Effector memory CD8-positive, alpha-beta T cell (primary cell): ENCODE measurements around the gene KLF18.

Experiments
- ATAC-seq: fragments of 150-1000 bp; cut with Tn5 transposase; replicated peaks from 2 replicates; pipeline ENCODE4 v1.10.0; 2021; ENCODE audit warnings: mild to moderate bottlenecking, moderate library complexity
- DNase-seq, 3 experiments: peaks; one replicate each; pipeline ENCODE4 v3.0.0; 2021
- H3K27ac Mint-ChIP-seq, 2 donors: one replicate each; pipeline ENCODE4 v1.8.0; 2022; ENCODE audit warnings: mild to moderate bottlenecking in 2 of 2, mixed read lengths in 2 of 2, moderate library complexity in 2 of 2
- H3K27me3 Mint-ChIP-seq, 2 donors: one replicate each; pipeline ENCODE4 v1.8.0; 2022; ENCODE audit warnings: mixed read lengths in 2 of 2
- H3K36me3 Mint-ChIP-seq: one replicate; pipeline ENCODE4 v1.8.0; 2022; ENCODE audit warnings: mild to moderate bottlenecking, moderate library complexity, mixed read lengths; ENCODE audit not compliant: insufficient read depth
- H3K4me1 Mint-ChIP-seq, 2 donors: one replicate each; pipeline ENCODE4 v1.8.0; 2022; ENCODE audit warnings: low read depth in 2 of 2, mixed read lengths in 2 of 2
- H3K4me3 Mint-ChIP-seq, 2 donors: one replicate each; pipeline ENCODE4 v1.8.0; 2022; ENCODE audit warnings: mild to moderate bottlenecking in 2 of 2, mixed read lengths in 2 of 2, moderate library complexity in 2 of 2
- H3K9me3 Mint-ChIP-seq, 2 donors: one replicate each; pipeline ENCODE4 v1.8.0; 2022; ENCODE audit warnings: mixed read lengths in 2 of 2
- total RNA-seq, 9 experiments: gene quantifications; one replicate each; lab custom pipeline; 2026; lab: John Stamatoyannopoulos, UW

Gene KLF18
- total RNA-seq = 0 reads per million in 9 experiments

DNA sequence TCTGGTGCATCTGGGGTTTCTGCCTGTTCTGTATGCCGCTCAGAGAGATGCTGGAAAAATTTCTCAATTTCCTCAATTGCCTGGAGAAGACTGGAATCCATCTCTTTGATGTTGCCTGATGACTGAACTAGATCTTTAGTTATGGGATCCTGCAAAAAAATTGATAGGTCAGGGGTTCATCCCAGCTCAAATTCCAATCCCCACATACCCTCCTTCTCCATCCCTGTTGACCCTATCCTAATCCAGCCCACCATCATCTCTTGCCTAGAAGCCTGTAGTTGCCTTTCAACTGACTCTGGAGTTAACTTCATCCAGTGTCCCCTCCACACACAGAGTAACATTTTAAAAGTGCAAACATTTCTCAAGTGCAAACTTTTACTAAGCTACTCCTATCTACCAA lies at the start of gene KLF18:
KLF18 (minus strand) TSS at position 101 of the 400 bp plus-strand sequence; CDS start at position 101, 0 bp downstream.
- Mint-ChIP-seq H3K36me3 (no peaks in the 10 kb centered on the region), H3K4me3 (no peak within 1 kb of the TSS), H3K27me3 (peaks cover 28 to 49% of the 10 kb centered on the region in 2 donors), H3K9me3 (peaks cover 9 to 11% of the 10 kb centered on the region in 2 donors), H3K4me1 (no peaks in the 10 kb centered on the region), H3K27ac (no peak within 1 kb of the TSS)
- DNase-seq = no peak
- ATAC-seq = no peak

DNA sequence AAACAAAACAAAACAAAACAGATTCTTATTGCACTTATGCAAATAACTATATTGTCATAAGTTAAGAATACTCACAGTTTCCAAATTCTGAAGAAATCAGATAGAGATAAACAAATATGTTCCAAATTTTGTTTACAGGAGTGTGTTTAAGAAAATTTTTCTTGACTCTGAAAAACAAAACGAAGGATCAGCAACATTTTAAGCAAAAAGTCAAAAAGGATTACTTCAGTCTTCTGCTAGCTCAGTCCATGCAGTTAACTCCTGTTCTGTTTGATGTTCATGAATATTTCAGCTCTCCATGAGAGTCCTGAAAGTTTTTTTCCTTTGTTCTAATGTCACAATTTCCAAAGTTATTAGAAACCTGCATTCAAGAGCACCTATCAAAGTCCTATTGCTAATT lies 33.2 kb upstream of the KLF18 start:
- no peak overlapping the region for H3K4me3 Mint-ChIP-seq
- H3K27me3 Mint-ChIP-seq = peaks cover 30 to 33% of the 10 kb centered on the region in 2 donors
- no peaks in the 10 kb centered on the region for H3K36me3 Mint-ChIP-seq
- no peaks in the 10 kb centered on the region for H3K4me1 Mint-ChIP-seq
- H3K27ac Mint-ChIP-seq = no peak overlapping the region
- ATAC-seq (no peak), DNase-seq (no peak)
- H3K9me3 Mint-ChIP-seq = no peaks in the 10 kb centered on the region

DNA sequence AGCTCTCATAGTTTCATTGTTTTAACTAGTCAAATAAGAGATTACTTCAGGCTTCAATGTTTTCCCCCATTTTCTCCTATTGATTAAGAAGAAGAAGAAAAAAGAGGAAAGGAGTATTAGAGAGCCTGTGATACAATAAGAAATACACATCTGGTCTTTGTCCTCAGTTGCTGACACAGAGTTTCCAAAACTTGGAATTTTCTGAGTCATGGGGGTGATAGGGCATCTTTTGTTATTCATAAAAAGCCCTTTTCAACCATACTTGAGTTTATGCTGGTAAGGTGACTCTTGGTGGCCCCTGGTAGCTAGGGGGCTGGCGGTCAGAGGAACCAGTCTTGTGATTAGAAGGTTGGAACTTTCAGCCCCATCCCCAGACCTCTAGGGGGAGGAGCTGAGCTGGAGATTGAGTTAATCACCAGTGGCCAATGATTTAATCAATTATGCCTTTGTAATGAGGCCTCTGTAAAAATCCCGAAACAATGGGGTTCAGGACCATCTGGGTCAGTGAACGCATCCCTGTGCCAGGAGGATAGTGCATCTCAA lies 28.9 kb upstream of the KLF18 start:
- H3K9me3 Mint-ChIP-seq = peaks cover 0 to 13% of the 10 kb centered on the region in 2 donors
- H3K36me3 Mint-ChIP-seq = no peaks in the 10 kb centered on the region
- no peak overlapping the region for H3K4me3 Mint-ChIP-seq
- DNase-seq (no peak), ATAC-seq (no peak)
- H3K4me1 Mint-ChIP-seq = peaks cover 5 to 6% of the 10 kb centered on the region in 2 donors
- H3K27ac Mint-ChIP-seq = no peak overlapping the region
- H3K27me3 Mint-ChIP-seq = peaks cover 41 to 70% of the 10 kb centered on the region in 2 donors

DNA sequence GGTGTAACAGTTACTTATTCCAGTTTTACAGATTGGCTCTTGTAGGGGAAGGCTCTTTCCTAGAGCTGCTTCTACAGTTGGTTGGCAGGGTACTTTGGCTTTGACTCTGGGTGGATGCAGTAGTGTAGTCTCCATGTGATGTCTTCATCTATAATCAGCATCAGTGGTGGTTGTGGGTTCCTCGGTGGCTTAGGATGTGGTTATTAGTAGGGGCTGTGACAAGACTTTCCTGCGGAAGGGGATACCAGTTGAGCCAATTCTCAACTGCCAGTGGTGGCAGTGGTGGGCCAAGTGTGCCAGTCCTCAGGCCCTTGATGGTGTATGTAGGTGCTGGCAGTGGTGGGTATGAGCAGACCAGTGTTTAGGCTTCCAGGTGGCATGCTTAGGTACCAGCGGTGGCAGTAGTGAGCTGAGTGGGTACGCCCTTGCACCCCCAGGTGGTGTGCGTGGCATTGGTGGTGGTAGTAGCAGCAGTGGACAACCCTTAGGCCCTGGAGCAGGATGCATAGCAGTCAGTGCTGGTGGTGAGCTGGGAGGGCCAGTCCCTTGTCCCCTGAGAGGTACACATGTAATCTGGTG lies 27.2 kb upstream of the KLF18 start:
- H3K36me3 Mint-ChIP-seq = no peaks in the 10 kb centered on the region
- no peak overlapping the region for H3K27ac Mint-ChIP-seq
- H3K27me3 Mint-ChIP-seq = peaks cover 35 to 76% of the 10 kb centered on the region in 2 donors
- ATAC-seq (no peak), DNase-seq (no peak)
- H3K4me3 Mint-ChIP-seq = no peak overlapping the region
- peaks cover 5 to 6% of the 10 kb centered on the region in 2 donors for H3K4me1 Mint-ChIP-seq
- H3K9me3 Mint-ChIP-seq = peaks cover 0 to 13% of the 10 kb centered on the region in 2 donors

DNA sequence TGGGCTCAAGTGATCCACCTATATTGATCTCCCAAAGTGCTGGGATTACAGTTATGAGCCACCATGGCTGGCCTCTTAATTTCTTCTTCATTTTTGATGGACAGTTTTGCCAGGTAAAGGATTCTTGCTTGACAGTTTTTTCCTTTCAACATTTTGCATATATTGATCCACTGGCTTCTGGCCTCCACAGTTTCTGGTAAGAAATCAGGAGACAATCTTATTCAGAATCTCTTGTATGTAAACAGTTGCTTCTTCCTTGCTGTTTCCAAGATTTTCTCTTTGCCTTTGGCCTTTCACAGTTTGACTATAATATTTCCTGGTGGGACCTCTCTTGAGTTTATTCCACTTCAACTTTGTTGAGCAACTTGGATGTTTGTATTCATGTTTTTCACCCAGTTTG lies 20.1 kb upstream of the KLF18 start:
- H3K27ac Mint-ChIP-seq = no peak overlapping the region
- H3K4me1 Mint-ChIP-seq = no peaks in the 10 kb centered on the region
- ATAC-seq = no peak
- no peaks in the 10 kb centered on the region for H3K9me3 Mint-ChIP-seq
- no peak for DNase-seq
- no peak overlapping the region for H3K4me3 Mint-ChIP-seq
- peaks cover 0 to 17% of the 10 kb centered on the region in 2 donors for H3K27me3 Mint-ChIP-seq
- no peaks in the 10 kb centered on the region for H3K36me3 Mint-ChIP-seq

DNA sequence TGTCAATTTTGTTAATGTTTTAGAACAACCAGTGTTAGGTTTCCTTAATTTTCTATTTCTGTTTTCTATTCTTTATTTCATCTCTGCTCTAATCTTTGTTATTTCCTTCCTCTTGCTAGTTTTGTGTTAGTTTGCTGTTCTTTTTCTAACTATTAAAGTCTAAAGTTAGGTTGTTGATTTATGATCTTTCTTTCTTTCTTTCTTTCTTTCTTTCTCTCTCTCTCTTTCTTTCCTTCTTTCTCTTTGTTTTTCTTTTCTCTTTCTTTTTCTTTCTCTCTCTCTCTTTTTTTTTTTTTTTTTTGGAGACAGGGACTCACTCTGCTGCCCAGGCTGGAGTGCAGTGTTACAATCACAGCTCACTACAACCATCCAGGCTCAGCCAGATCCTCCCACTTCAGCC lies 17.4 kb upstream of the KLF18 start:
- Mint-ChIP-seq H3K9me3 (no peaks in the 10 kb centered on the region), H3K4me1 (no peaks in the 10 kb centered on the region), H3K27ac (no peak overlapping the region), H3K4me3 (no peak overlapping the region), H3K36me3 (no peaks in the 10 kb centered on the region), H3K27me3 (peaks cover 0 to 3% of the 10 kb centered on the region in 2 donors)
- ATAC-seq = no peak
- DNase-seq = no peak

DNA sequence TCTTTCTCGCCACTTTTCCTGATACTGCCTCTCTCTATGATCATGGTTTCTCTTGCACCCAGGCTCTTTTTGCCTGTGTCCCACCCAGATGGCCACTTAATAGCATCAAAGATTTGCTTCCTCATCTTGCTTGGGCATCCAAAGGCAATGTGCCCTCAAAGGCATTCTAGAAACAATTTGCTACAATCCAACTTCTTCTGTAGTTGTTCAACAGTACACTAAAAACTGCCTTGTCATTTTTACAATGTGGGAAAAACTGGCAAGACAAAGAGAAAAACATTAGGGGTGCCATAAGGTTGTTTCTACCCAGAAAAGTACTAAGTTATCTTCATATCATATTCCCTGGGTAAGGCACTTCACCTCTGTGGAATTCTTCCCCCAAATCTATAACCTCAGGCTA lies 16.5 kb upstream of the KLF18 start:
- no peak for DNase-seq
- no peak for ATAC-seq

DNA sequence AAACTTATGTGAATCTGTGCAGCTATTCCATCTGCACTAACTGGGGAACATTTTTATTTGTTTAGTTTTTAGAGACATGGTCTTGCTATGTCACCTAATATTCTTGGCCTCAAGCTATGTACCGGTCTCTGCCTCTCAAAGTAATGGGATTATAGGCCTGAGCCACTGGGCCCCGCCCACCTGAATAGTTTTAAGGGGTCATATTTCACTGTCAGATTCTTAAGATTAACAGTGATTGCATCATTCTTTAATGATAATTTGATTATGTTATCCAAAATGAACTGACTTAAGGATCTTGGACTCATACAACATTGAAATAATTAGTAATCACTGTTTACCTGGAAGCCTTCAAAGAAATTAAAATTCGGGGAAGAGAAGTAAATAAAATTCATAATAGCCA lies 12.6 kb upstream of the KLF18 start:
- ATAC-seq (no peak), DNase-seq (no peak)
- H3K4me1 Mint-ChIP-seq = no peaks in the 10 kb centered on the region
- peaks cover 36 to 37% of the 10 kb centered on the region in 2 donors for H3K27me3 Mint-ChIP-seq
- H3K36me3 Mint-ChIP-seq = no peaks in the 10 kb centered on the region
- no peak overlapping the region for H3K27ac Mint-ChIP-seq
- no peaks in the 10 kb centered on the region for H3K9me3 Mint-ChIP-seq
- H3K4me3 Mint-ChIP-seq = no peak overlapping the region

More for the DNA sequence above, 16.5 kb upstream of the KLF18 start:
- H3K9me3 Mint-ChIP-seq = no peaks in the 10 kb centered on the region
- no peak overlapping the region for H3K4me3 Mint-ChIP-seq
- peaks cover 8 to 13% of the 10 kb centered on the region in 2 donors for H3K27me3 Mint-ChIP-seq
- H3K27ac Mint-ChIP-seq = no peak overlapping the region
- no peaks in the 10 kb centered on the region for H3K4me1 Mint-ChIP-seq
- no peaks in the 10 kb centered on the region for H3K36me3 Mint-ChIP-seq

DNA sequence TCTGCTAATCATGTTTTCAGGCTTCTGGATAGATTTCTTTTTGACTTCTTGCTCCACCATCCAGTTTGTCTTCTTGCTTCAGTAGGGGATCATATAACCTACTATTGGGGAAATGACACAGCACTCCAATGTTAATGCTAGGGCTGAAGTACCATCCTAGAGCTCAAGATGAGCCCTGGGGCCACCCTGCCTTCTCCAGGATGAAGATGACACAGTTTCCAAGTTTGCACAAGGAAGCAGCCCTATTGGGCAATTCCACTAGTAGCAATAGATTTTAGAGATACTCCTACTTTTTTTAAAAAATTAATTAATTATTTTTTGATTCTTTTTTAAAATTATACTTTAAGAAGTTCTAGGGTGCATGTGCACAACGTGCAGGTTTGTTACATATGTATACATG lies 11.3 kb upstream of the KLF18 start:
- H3K4me3 Mint-ChIP-seq = no peak overlapping the region
- no peaks in the 10 kb centered on the region for H3K4me1 Mint-ChIP-seq
- H3K27ac Mint-ChIP-seq = no peak overlapping the region
- peaks cover 3% of the 10 kb centered on the region for H3K36me3 Mint-ChIP-seq
- H3K27me3 Mint-ChIP-seq = peaks cover 38 to 45% of the 10 kb centered on the region in 2 donors
- DNase-seq (no peak), ATAC-seq (no peak)
- no peaks in the 10 kb centered on the region for H3K9me3 Mint-ChIP-seq

DNA sequence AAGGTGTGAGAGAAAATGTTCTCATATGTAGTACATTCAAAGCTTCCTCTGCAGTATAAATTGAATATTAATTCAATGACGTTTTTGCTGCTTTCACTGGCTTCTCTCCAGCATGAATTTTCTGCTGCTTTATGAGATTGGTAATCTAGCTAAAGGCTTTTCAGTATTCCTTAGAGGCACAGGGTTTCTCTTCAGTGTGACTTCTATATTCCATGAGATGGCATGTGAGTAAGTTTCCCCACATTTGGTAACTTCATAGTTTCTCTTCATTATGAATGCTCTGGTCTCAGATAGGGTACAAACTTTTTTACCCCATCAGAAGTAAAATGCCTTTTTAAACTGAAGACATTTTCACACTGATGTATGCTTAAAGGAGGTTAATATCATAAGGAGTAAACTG lies 10.4 kb upstream of the KLF18 start:
- peaks cover 3% of the 10 kb centered on the region for H3K36me3 Mint-ChIP-seq
- no peaks in the 10 kb centered on the region for H3K9me3 Mint-ChIP-seq
- no peak overlapping the region for H3K27ac Mint-ChIP-seq
- DNase-seq (no peak), ATAC-seq (no peak)
- no peak overlapping the region for H3K4me3 Mint-ChIP-seq
- H3K27me3 Mint-ChIP-seq = peaks cover 40 to 45% of the 10 kb centered on the region in 2 donors
- H3K4me1 Mint-ChIP-seq = no peaks in the 10 kb centered on the region

DNA sequence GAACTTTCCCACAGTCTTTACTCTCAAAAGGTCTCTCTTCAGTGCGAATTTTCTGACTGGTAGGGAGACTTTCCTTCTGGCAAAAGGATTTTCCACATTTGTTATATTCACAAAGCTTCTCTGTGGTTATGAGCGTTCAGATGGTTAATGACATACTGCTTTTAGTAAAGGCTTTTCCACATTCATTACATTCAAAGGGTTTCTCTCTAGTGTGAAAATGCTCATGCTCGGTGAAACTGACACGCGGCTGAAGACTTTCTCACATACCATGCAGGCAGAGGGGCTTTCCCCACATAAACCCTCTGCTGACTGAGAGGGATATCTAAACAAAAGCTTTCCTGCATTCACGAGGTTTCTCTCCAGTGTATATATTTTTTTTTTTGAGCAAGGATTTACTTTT lies 9.9 kb upstream of the KLF18 start:
- ATAC-seq = no peak
- Mint-ChIP-seq H3K27me3 (peaks cover 40 to 45% of the 10 kb centered on the region in 2 donors), H3K9me3 (no peaks in the 10 kb centered on the region), H3K4me3 (no peak overlapping the region), H3K4me1 (no peaks in the 10 kb centered on the region), H3K36me3 (peaks cover 3% of the 10 kb centered on the region), H3K27ac (no peak overlapping the region)
- no peak for DNase-seq

DNA sequence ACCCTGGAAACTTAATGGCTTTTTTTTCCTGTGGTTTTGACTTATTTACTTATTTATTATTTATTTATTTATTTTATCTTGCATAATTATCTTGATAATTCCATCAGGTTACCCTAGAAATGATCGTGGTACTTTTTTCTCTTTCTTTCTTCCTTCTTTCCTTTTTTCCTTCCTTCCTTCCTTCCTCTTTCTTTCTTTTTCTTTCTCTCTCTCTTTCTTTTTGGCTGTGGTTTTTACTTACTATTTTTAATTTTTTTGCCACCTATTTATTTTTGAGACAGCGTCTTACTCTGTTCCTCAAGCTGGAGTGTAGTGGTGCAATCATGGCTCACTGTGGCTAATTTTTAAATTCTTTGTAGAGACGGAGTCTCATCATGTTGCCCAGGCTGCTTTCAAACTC lies 6.2 kb upstream of the KLF18 start:
- H3K36me3 Mint-ChIP-seq = peaks cover 3% of the 10 kb centered on the region
- peaks cover 29 to 33% of the 10 kb centered on the region in 2 donors for H3K27me3 Mint-ChIP-seq
- no peak overlapping the region for H3K27ac Mint-ChIP-seq
- H3K4me3 Mint-ChIP-seq = no peak overlapping the region
- ATAC-seq = no peak
- DNase-seq = no peak
- H3K9me3 Mint-ChIP-seq = peaks cover 9 to 11% of the 10 kb centered on the region in 2 donors
- H3K4me1 Mint-ChIP-seq = no peaks in the 10 kb centered on the region

DNA sequence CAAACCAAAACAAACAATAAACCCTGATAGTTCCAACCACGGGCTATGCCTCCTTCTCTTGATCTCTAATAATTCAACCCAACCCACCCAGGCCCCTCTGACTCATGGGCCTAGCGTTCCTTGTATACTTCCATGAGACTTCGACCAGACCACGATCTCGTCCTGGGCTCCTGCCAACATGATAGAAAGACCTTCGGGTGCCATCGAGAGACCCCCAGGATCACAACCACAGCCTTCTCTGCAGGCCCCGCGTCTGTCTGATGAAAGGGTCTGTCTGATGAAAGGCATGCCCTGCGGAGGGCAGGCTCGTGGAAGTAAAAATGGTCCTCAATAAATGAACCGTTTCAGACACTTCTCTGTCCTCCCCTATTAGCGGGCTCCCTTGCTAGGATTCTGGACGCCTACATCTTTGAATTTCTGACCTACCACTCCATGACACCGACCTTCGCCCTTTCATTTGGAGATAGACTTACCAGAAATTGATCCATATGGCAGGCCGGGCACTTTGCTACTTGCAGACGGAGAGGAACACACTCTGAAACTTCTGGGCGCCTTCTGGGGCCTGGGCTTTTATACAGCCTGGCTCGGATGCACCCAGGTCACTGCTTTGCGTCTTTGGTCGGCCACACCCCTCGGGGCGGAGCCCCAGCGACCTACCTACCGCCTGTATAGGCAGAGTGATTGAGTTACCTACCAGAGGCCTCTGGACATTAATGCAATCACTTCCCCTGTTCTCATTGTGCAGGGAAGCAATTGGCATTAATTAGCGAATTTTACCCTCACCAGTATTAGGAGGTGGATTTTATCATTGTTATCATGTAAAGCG lies 5.3 kb upstream of the KLF18 start:
- no peak overlapping the region for H3K4me3 Mint-ChIP-seq
- ATAC-seq (no peak), DNase-seq (no peak)
- peaks cover 27 to 31% of the 10 kb centered on the region in 2 donors for H3K27me3 Mint-ChIP-seq
- H3K36me3 Mint-ChIP-seq = peaks cover 3% of the 10 kb centered on the region
- H3K27ac Mint-ChIP-seq = no peak overlapping the region
- H3K4me1 Mint-ChIP-seq = no peaks in the 10 kb centered on the region
- H3K9me3 Mint-ChIP-seq = peaks cover 9 to 11% of the 10 kb centered on the region in 2 donors
